ENCODE data around the gene PFDN2.
"Not testable (repeated sequence)": the region's sequence is repeated elsewhere in the genome, so short reads cannot be mapped to it uniquely, and the experiment has no call there.

The PFDN2 gene

DNA sequence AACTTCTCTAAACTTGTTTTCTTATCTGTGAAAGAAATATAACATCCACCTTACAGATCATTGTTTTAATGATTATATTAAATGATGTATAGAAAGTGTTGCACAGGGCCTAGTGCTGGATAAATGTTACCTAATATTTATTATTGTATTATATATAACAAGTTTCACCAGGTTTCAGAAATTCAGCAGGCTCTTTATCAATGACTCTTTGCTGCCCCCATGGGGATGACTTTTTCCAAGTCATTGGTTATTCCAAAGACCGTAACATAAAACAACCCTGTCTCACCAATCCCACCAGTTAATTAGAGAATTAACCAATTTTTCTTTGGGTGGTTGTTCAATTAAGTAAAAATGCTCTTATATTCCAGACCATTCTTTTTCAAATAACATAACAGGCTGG lies 21.9 kb upstream of the PFDN2 start:
- DNase-seq, result peak in 2 of 56 donors; percentile 5 to 51

DNA sequence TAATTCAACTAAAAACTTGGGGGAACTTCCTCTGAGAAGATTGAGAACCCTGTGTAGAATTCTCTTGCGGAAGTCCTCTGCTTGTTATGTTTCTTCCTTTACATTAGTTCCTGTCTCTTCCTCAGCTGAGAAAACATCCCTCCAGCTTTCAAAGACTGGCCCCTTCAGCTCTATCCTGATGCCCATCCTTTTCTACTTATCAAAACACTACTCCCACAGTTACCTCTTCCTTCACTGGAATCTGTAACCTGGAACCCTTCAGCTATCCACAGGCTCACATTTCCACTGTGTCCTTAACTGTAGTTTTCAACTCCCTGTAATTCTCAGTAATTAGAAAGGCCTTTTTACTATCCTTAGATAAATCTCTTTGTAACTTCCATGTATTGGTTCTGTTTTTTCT lies 20.6 kb upstream of the PFDN2 start:
- no peak for DNase-seq

- no peak for DNase-seq
These were observed 20.0 kb upstream of the PFDN2 start for GRCh38 chr1:161137881-161138280.

GRCh38 chr1:161133220-161133740 lies 15.4 kb upstream of the PFDN2 start:
- DNase-seq, result peak in 1 of 56 donors; percentile 19

DNA sequence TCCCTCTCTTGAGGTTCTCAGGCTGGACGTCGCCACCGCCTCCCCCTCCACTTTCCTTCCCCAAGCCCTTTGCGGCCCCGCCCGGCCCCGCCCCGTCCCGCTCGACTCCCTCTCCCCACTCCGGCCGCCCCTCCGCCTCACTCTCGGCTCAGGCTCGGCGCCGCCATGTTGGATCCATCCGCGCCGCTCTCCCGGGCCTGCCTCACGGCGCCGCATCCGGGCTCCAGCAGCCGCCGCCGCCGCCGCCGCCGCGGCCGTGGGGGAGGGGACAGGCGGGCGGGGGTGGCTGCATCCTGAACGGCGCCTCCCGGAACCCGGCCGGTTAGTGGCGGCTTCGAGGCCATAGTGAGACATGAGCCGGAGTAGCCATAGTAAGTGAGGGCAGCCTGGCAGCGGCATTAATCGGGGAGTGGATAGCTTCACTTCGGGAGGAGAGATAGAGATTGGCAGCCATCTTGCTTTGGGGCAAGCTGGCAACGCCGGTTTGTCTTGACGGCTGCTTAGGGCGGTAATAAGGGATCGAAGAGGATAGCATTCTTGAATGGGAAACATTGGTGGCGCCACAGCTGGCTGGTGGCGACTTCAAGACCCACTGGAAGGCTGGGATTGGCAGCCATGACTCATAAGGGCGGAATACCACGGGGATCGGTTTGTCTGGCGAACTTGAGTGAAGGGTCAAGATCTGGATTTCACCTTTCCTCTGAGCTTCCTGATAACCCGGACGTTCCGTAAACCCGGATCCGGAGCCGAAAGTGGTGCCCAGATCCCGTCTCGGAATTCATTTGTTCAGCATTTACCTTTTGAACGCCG lies 14.8 kb upstream of the PFDN2 start, which contains the start of gene DEDD:
Gene DEDD, minus strand, starts transcription at position 258 of the 810 bp plus-strand sequence. CDS start 8,205 bp downstream, outside the sequence.
- peak; percentile 25 to 98 (median 92) for DNase-seq

- DNase-seq, result peak in 9 of 56 donors; percentile 5 to 64 (median 36)
These were observed 13.9 kb upstream of the PFDN2 start for GRCh38 chr1:161131523-161132409.

- DNase-seq, result no peak
These were observed 12.4 kb upstream of the PFDN2 start for GRCh38 chr1:161130266-161130665.

GRCh38 chr1:161128591-161129420 lies 11.0 kb upstream of the PFDN2 start:
- no peak for DNase-seq

- no peak for DNase-seq
These were observed 9.8 kb upstream of the PFDN2 start for GRCh38 chr1:161127649-161128048.

DNA sequence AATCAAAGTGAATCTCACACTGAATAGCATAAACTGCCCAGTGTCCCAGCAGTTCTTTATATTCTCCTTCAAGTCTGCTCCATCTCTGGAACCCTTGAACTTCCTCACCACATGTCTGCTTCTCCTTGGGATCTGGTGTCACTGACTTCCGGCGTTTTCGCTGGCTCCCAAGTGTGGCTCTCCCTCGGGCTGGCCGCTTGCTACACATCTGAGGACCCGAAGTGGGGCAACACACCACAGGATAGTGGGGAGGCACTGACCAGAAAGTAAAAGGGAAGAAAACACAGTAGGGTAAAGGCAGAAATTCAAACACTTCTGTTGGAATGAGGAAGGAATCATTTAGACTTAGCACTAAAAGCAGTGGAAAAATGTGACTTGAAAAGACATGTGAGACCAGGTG lies 5.1 kb upstream of the PFDN2 start:
- no peak for DNase-seq

GRCh38 chr1:161121834-161122233 lies 4.0 kb upstream of the PFDN2 start:
- DNase-seq, result peak in 1 of 56 donors; percentile 30

- no peak for DNase-seq
These were observed 3.3 kb upstream of the PFDN2 start for GRCh38 chr1:161121042-161121650.

- DNase-seq, result no peak
These were observed 1.5 kb upstream of the PFDN2 start for GRCh38 chr1:161119092-161119903.

GRCh38 chr1:161115961-161116360 lies 1.9 kb downstream of the PFDN2 start:
- not testable (repeated sequence) for DNase-seq

DNA sequence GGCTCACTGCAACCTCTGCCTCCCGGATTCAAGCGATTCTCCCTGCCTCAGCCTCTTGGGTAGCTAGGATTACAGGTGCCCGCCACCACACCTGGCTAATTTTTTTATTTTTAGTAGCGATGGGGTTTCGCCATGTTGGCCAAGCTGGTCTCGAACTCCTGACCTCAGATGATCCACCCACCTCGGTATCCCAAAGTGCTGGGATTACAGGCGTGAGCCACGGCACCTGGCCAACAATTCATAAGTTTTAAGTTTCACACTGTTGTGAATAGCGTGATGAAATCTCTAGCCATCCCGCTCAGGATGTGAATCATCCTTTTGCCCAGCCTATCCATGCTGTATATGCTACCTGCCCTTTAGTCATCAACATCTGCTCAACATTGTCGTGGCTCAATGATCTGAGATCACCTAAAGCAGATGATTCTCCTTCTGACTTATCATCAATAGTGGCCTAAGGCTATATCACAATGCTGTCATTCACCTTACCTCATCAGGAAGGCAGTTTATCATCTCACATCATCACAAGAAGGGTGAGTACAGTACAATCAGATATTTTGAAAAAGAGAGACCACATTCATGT lies 2.6 kb downstream of the PFDN2 start:
- DNase-seq, result no peak

- DNase-seq, result no peak
These were observed 3.3 kb downstream of the PFDN2 start for GRCh38 chr1:161114556-161114955.

DNA sequence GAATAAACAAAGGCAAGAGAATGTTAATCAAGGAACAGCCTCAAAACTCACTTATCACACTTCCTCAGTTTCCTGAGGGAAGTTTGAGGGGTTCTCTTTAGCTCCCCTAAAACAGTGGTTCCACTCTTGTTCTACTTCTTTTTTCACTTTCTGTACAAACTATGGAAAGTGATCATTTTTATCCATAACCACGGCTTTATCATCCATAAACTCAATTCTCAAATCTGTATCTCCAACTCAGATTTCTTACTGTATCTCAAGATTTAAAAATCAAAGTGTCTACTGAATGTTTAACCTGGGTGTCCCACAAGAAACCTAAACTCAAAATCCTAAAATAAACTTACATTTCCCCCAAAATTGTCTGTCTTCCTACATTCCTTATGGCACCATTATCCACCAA lies 3.9 kb downstream of the PFDN2 start:
- DNase-seq, result no peak

- no peak for DNase-seq
These were observed 6.3 kb downstream of the PFDN2 start for GRCh38 chr1:161111527-161111926.

GRCh38 chr1:161111117-161111516 lies 6.7 kb downstream of the PFDN2 start:
- no peak for DNase-seq

Measured in nucleus accumbens (tissue), 56 donors.